Activated naive CD8-positive, alpha-beta T cell treated with anti-CD3 and anti-CD28 coated beads, Interleukin-2, amount 50 U/mL, for 16 hours (primary cell): Measurements from ENCODE around the gene MYADML2.

Experiments
- DNase-seq: peaks from one replicate; pipeline ENCODE4 v3.0.0-alpha.2; 2020; ENCODE audit warnings: low read depth, low spot score

MYADML2 gene

GRCh38 chr17:81940538-81941483 is 6.2 kb downstream of the MYADML2 start:
- no peak for DNase-seq

- no peak for DNase-seq
These were observed 7.1 kb downstream of the MYADML2 start for GRCh38 chr17:81939881-81940385.

DNA sequence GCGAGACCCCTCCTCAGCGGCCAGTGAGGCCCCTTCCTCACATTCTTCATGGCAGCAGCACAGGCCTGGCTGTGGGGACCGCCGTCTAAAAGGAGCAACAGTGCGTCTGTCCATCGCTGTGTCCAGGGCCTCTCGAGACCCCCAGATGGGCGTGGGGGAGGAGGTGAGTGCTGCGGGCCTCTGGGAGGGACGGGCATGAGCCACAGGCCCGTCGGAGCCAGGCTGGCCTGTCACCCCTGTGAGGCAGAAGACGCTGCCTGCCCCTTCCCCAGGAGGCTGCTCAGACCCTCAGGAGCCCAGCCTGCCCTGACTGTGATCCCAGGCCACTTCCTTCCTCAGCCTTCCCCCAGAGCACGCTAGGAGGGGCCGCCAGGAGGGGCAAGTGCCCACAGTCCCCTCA is 7.8 kb downstream of the MYADML2 start:
- DNase-seq, result no peak

DNA sequence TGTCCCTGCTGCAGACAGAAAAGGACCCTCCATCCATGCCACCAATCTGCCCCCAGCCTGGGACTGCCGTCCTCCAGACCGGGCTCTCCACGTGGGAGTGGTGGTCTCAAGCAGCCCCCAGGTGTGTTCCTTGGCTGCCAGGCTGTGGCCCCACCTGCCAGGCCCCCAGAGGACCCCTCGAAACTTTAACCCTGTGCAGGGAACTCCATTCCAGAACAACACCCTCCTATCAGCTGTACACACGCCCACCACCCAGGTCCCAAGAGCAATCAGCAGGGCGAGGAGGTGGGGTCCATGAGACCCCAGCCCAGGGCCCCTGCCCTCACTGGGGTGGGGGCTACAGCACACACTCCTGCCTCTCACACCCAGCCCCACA is 11.3 kb downstream of the MYADML2 start:
- no peak for DNase-seq

GRCh38 chr17:81934850-81935708 is 12.0 kb downstream of the MYADML2 start:
- DNase-seq, result no peak

GRCh38 chr17:81934098-81934757 is 12.8 kb downstream of the MYADML2 start:
- DNase-seq, result no peak

DNA sequence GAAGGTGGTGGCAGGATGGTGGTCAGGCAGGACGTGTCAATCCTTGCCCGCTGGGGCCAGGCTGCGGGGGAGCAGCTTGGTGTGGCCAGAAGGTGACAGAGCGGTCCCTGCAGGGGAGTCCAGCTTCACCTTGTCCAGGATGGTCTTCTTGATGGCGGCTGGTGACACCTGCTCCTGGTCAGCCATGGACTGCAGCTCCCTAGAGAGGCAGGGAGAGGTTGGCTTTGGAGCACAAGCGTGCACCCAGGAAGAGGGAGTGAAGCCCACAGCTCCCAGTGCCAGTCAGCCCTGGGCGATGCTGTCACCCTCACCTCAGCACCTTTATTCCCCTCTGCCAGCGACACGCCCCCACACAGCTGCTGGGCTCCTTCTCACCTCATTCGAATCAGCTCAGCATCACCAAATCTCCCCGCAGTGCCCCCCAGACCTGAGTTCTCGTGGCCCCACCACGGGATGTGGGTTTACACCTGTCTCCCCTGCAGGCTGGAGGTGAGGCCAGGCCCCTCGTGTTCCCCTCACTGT is 13.8 kb downstream of the MYADML2 start:
- DNase-seq, result no peak

DNA sequence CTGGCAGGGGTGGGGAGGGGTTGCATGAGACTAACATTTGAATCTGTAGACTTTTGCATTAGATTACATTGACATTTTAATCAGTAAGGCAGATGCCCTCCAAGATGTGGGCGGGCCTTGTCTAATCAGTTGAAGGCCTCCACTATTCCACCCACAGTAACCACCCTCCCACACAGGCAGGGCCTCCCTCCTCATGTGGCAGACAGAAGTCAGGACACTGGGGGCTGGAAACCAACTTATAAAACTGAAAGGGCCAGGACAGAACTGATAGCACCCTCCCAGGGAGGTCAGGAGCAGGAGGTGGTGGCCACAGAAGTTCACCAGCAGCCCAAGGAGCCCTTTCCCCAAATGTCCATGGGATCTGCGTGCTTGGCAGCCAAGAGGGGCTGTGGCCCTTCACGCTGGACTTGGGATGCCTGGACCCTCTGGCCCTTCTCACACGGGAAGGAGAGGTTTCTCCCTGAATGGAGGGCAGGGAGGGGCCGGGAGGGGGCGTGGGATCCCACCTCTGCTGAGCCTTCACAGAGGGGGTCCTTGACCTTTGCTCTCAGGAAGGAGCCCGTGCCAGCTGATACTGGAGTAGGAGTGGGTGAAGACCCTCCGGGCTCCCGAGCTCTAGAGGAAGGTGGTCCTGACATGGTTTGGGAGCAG is 14.6 kb downstream of the MYADML2 start:
- DNase-seq, result no peak

DNA sequence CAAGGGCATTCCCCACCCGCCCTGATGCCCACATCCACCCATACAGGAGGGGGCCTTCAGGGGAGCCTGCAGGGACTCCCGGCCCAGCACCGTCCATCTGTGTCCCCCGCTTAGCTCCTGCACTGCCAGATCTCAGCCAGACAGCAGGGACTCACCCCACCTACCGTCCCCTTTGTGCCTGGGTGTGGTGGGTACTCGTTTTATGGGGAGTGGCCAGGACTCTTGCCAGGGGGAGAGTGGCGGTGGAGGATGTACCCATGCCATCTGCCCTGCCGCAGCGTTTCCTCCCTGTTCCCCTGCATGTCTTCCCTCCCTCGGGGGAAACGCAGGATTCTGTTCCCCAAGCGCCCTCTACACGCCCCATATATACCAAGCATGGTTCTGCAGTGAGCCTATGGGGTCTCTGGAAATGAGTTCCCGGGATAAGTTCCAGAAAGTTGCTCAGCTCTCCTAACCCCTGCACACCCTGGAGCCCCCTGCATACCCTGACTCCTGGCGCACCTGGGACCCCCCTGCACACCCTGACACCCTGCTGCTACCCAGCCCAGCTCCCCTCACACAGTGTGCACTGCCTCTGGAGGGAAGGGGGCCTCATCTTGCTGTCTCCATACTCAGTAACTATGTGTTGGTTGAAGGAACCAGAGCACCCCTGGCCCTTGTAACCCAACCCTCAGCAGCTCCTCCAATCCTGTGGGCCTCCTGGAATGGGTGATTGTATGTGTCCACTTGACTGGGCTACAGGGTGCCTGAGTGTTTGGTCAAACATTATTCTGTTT is 15.3 kb downstream of the MYADML2 start:
- no peak for DNase-seq

DNA sequence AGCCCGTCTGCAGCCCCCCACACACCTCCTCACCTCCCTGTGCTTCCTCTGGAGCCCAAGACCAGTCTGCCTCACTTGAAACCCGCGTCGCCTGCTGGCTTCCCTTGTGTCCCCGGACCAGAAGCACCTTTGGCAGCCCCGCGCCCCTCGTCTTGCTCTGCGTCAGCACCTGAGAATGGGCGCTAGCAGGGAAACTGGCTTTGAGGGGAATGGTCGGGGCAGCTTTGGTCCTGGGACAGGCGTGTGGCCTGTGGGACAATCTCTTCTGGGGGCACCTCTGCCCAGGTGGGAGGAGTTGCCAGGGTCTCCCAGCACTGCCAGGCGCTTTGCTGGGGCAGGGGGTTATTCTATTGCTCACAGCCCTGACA is 15.9 kb downstream of the MYADML2 start:
- no peak for DNase-seq

DNA sequence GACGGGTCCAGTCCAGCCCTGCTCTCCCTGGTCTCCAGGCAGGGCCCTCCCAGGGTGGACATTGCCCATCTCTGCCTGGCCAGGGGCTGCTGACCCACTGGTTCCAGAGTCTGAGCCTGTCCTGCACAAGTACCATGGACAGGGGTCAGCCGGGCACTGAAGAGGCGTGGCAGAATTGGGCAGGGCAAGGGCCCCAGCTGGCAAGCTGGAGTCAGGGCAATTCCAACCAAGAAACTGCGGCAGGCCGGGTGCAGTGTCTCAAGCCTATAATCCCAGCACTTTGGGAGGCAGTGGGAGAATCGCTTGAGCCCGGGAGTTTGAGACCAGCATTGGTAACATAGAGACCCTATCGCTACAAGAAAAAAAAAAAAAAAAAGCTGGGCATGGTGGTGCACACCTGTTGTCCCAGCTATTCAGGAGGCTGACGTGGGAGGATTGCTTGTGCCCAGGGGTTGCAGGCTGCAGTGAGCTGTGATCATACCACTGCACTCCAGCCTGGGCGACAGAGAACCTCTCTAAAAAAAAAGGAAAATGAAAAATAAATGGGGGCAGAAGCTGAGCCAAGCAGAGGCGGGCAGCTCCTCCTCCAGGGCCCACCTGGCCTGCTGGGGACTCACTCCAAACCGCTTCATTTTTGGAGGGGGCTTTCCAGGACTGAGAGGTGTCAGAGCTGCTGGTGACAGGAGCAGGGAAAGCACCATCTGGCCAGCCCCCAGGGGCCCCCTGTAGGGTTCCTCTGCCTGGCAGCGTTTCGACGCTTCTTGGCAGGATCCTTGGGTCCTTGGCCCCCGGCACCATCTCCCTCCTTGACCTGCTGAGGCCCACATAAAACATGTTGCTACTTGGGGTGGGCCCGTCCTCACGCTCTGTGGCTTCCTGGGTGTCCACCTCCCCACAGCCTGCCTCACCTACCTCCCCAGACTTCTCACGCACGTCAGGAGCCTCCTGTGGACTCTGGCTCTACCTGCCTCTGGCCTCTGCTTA is 16.6 kb downstream of the MYADML2 start:
- DNase-seq, result no peak

DNA sequence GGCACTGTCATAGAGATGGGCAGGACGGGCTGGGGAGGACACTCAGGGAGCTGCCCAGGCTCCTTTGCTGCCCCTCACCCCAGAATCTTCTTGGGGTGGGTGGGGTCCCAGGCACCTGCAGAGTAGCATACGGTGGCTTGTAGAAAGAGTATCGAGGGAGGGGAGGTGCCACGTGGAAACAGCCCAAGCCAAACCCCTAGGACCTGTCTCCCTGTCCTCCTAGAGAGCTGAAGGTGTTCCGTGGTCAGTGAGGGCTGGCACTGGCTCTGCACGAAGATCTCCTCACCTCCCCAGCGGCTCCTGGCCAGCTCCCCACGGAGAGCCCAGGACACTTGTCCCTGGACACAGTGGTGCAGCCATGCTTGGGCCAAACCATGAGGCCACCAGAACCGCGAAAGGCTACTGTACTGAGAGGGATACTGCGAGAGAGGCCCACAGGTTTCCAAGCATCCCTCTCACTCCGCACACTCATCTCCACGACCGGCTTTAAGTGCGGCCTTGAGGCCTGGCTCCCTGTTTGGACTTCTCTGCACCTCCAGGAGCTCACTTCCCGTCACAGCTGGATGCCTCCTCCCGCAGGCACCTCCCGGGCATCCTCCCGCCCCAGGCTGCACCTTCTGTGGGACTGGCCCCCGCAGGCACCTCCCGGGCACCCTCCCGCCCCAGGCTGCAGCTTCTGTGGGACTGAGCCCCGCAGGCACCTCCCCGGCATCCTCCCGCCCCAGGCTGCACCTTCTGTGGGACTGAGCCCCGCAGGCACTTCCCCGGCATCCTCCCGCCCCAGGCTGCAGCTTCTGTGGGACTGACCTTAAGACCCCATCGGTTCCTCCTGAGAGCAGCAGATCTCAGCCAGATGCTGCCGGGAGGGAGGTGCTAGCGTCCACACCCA is 17.5 kb downstream of the MYADML2 start:
- no peak for DNase-seq

DNA sequence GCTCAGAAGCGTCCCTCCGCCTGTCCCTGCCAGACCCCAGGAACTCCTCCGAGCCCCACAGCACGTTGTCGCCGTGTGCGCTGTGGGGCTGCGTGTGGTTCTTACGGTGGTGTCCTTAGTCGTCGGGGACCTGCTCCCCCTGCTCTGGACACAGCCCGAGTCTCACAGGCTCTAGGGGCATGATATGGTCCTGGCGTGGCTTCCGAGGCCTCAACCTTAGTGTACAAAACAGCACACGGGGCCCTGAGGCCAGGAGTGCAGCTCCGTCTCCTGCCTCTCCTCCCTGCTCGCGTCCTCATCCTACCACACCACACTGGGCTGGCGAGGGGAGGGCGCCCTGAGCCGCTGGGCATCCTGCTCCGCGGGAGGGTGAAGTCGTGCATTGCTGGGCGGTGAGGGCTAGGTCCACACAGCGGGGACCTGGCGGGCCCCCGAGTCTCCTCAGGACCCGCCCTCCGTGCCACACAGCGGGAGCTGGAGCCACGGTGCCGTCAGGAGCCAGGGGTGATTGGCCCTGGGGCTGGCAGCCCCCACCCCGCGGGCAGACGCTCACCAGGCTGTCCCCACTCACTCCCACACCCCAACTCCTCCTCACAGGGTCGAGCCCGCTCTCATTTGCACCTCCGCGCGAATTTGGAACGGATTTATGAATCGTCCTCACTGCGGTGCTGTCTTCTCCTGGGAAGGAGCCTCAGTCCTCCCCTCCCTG is 18.3 kb downstream of the MYADML2 start:
- DNase-seq, result no peak

- peak; percentile 71 for DNase-seq
These were observed 19.1 kb downstream of the MYADML2 start, which contains the start of gene MAFG for GRCh38 chr17:81927653-81928543. Gene MAFG, minus strand, starts transcription at chr17:81927735. Its CDS starts 4,550 bp downstream, at chr17:81923185.

GRCh38 chr17:81927152-81927652 is 19.8 kb downstream of the MYADML2 start:
- no peak for DNase-seq
